Mesenchymal stem cell (in vitro differentiated cells and primary cell): ENCODE data around the gene RTN4IP1.

Source experiments
- DNase-seq: peaks from one replicate; pipeline ENCODE4 v3.0.0-alpha.2; 2013
- H2AFZ ChIP-seq: one replicate; pipeline ENCODE4 v1.6.1; 2013; ENCODE audit warnings: low read depth, mild to moderate bottlenecking, control low read depth, inconsistent platforms, low read length, moderate library complexity
- H2AK5ac ChIP-seq: 2 replicates; pipeline ENCODE4 v1.6.1; 2013; ENCODE audit warnings: low read length, moderate library complexity, mild to moderate bottlenecking, inconsistent platforms; ENCODE audit not compliant: severe bottlenecking
- H2BK120ac ChIP-seq: one replicate; pipeline ENCODE4 v1.6.1; 2013; ENCODE audit warnings: low read depth, mild to moderate bottlenecking, inconsistent platforms, low read length, moderate library complexity
- H2BK12ac ChIP-seq, 2 experiments: one replicate each; pipeline ENCODE4 v1.6.1; 2013; ENCODE audit warnings: inconsistent platforms in 2 of 2, low read length in 2 of 2, mild to moderate bottlenecking in 2 of 2, moderate library complexity in 2 of 2, control low read depth in 1 of 2
- H2BK15ac ChIP-seq: one replicate; pipeline ENCODE4 v1.6.1; 2013; ENCODE audit warnings: mild to moderate bottlenecking, low read depth, inconsistent platforms; ENCODE audit not compliant: poor library complexity, severe bottlenecking
- H2BK5ac ChIP-seq: 2 replicates; pipeline ENCODE4 v1.6.1; 2013; ENCODE audit warnings: low read depth, mild to moderate bottlenecking, low read length, control low read depth, inconsistent platforms; ENCODE audit not compliant: poor library complexity, severe bottlenecking
- H3K14ac ChIP-seq, 2 experiments: one replicate each; pipeline ENCODE4 v1.6.1; 2013; ENCODE audit warnings: inconsistent platforms in 2 of 2, low read length in 2 of 2, control low read depth in 1 of 2, mild to moderate bottlenecking in 1 of 2, moderate library complexity in 1 of 2
- H3K18ac ChIP-seq, 2 experiments: one replicate each; pipeline ENCODE4 v1.6.1; 2013; ENCODE audit warnings: inconsistent platforms in 2 of 2, low read length in 2 of 2, control low read depth in 1 of 2, low read depth in 1 of 2, mild to moderate bottlenecking in 1 of 2
- H3K23ac ChIP-seq, 2 experiments: one replicate each; pipeline ENCODE4 v1.6.1; 2013; ENCODE audit warnings: inconsistent platforms in 2 of 2, low read length in 2 of 2, mild to moderate bottlenecking in 2 of 2, moderate library complexity in 2 of 2, control low read depth in 1 of 2
- H3K27ac ChIP-seq: 2 replicates; pipeline ENCODE4 v1.5.1; 2013; ENCODE audit warnings: mild to moderate bottlenecking, moderate library complexity, low read length, control low read depth, inconsistent platforms; ENCODE audit not compliant: poor library complexity, severe bottlenecking
- H3K27me3 ChIP-seq, 2 experiments: 2 replicates each; pipeline versions ENCODE4 v1.6.1 to v1.7.0; 2013; ENCODE audit warnings: low read length in 2 of 2, mild to moderate bottlenecking in 2 of 2, moderate library complexity in 2 of 2, control low read depth in 1 of 2, inconsistent platforms in 1 of 2; ENCODE audit not compliant: control insufficient read depth in 1 of 2, insufficient read depth in 1 of 2
- H3K36me3 ChIP-seq, 2 experiments: 2 replicates each; pipeline versions ENCODE4 v1.6.1 to v1.7.0; 2013; ENCODE audit warnings: low read length in 2 of 2, control low read depth in 1 of 2, inconsistent platforms in 1 of 2, low read depth in 1 of 2, mild to moderate bottlenecking in 1 of 2; ENCODE audit not compliant: insufficient read depth in 2 of 2, control insufficient read depth in 1 of 2
- H3K4ac ChIP-seq, 2 experiments: one replicate each; pipeline ENCODE4 v1.6.1; 2013; ENCODE audit warnings: inconsistent platforms in 2 of 2, low read length in 2 of 2, mild to moderate bottlenecking in 2 of 2, moderate library complexity in 2 of 2, control low read depth in 1 of 2, low read depth in 1 of 2
- H3K4me1 ChIP-seq: 2 replicates; pipeline ENCODE4 v1.6.1; 2013; ENCODE audit warnings: low read depth, low read length, control low read depth; ENCODE audit not compliant: control insufficient read depth, insufficient read depth
- H3K4me2 ChIP-seq: 2 replicates; pipeline ENCODE4 v1.6.1; 2013; ENCODE audit warnings: low read length, mild to moderate bottlenecking, inconsistent platforms; ENCODE audit not compliant: poor library complexity, severe bottlenecking
- H3K4me3 ChIP-seq, 2 experiments: 2 replicates each; pipeline versions ENCODE4 v1.5.1 to v1.7.0; 2013; ENCODE audit warnings: low read length in 2 of 2, mild to moderate bottlenecking in 2 of 2, control low read depth in 1 of 2, low read depth in 1 of 2; ENCODE audit not compliant: insufficient read depth in 1 of 2
- H3K79me1 ChIP-seq: replicated peaks from 2 replicates; pipeline ENCODE4 v1.6.1; 2013; ENCODE audit warnings: mild to moderate bottlenecking, control low read depth, low read length, inconsistent platforms; ENCODE audit not compliant: poor library complexity, severe bottlenecking
- H3K9ac ChIP-seq: 2 replicates; pipeline ENCODE4 v1.7.0; 2013; ENCODE audit warnings: mild to moderate bottlenecking, low read length, moderate library complexity
- H3K9me3 ChIP-seq: 2 replicates; pipeline ENCODE4 v1.7.0; 2013; ENCODE audit warnings: mild to moderate bottlenecking, low read length; ENCODE audit not compliant: control insufficient read depth
- H4K8ac ChIP-seq: one replicate; pipeline ENCODE4 v1.6.1; 2013; ENCODE audit warnings: inconsistent platforms, mild to moderate bottlenecking, low read length, moderate library complexity
- H4K91ac ChIP-seq: one replicate; pipeline ENCODE4 v1.6.1; 2013; ENCODE audit warnings: mild to moderate bottlenecking, low read length, inconsistent platforms
- WGBS: methylation state at CpG from one replicate; pipeline ENCODE4 v1.1.7; 2013; ENCODE audit warnings: mixed read lengths; 5-methylcytosine and 5-hydroxymethylcytosine counted together

RTN4IP1 gene

DNA sequence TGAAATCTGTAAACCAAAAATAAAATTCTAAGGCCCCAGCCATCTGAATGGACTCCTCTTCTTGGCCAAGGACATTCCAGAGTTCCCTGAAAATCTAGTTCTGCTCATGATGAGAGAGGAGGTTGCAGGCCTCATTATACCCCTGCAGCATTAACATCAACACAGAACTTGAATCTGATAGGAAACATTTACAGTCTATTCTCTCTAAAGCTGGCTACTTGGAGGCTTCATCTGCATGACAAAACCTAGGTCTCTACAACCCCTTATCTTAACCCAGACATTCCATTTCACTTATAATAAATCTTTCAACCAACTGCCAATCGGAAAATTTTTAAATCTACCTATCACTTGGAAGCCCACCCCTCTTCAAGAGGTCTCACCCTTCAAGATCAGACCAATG, 15.7 kb downstream of the RTN4IP1 start:
- Histone ChIP-seq H2AFZ (no peak overlapping the region), H4K91ac (no peak overlapping the region)

DNA sequence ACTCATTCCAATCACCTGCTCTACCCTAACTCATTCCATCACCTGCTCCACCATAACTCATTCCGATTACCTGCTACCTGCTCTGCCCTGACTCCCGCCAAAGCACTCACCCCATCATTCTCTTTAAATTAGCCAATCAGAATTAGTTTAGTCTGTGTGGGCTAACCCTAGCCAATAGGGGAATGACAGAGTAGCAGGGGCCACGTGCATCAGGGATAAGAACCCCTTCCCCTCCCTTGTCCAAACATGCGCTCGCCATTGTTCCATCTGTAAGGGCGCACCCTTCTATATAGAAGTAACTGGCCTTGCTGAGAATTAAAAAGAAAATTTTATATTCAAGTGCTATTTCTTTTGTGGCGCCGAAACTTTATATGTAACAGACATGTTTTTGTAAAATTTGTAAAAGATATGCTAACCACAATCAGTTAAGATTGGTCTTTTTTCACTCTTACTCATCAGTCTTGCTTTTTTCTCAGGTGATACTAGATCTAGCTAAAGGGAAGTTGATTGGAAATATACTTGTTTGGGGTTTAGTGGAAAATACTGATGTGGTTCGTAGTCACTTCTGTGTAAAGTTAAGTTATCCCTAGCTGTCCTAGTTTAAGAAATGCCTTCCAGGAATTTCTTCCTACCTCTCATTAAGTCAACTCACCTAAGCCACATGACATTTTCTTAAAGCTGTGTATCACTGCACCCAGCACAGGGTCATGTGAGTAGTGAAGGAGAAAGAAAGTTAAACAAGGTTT, 16.5 kb downstream of the RTN4IP1 start:
- Histone ChIP-seq H2BK120ac (no peak overlapping the region), H3K23ac (no peak overlapping the region), H3K4me2 (no peak overlapping the region), H2AFZ (no peak overlapping the region), H2BK12ac (no peak overlapping the region), H3K27me3 (no peaks in the 10 kb centered on the region), H3K4me1 (no peaks in the 10 kb centered on the region), H3K9ac (no peak overlapping the region), H4K91ac (no peak overlapping the region), H3K14ac (no peak overlapping the region), H3K4me3 (no peak overlapping the region), H3K4ac (no peak overlapping the region), H3K36me3 (peaks cover 0 to 2% of the 10 kb centered on the region in 2 experiments), H3K9me3 (no peaks in the 10 kb centered on the region), H3K27ac (no peak overlapping the region), H2BK15ac (no peak overlapping the region), H4K8ac (no peak overlapping the region), H3K18ac (no peak overlapping the region), H2BK5ac (no peak overlapping the region), H2AK5ac (no peak overlapping the region), H3K79me1 (peaks cover 3% of the 10 kb centered on the region)
- DNase-seq, result no peak
- 82% methylated on average over 3 of the region's 9 CpGs for WGBS

More for the DNA sequence above, 15.7 kb downstream of the RTN4IP1 start:
- peaks cover 3% of the 10 kb centered on the region for H3K79me1 ChIP-seq
- no peak overlapping the region for H2AK5ac ChIP-seq
- H3K4ac ChIP-seq, result no peak overlapping the region
- H4K8ac ChIP-seq, result no peak overlapping the region
- H3K4me2 ChIP-seq, result no peak overlapping the region
- H3K36me3 ChIP-seq, result peaks cover 0 to 7% of the 10 kb centered on the region in 2 experiments
- H2BK12ac ChIP-seq, result no peak overlapping the region
- no CpG with 5 or more reads among the region's 1 CpG for WGBS
- H3K9me3 ChIP-seq, result no peaks in the 10 kb centered on the region
- H3K23ac ChIP-seq, result no peak overlapping the region
- H2BK5ac ChIP-seq, result no peak overlapping the region
- no peak for DNase-seq
- H3K4me3 ChIP-seq, result no peak overlapping the region
- no peak overlapping the region for H3K27ac ChIP-seq
- H2BK120ac ChIP-seq, result no peak overlapping the region
- H3K27me3 ChIP-seq, result no peaks in the 10 kb centered on the region
- H3K4me1 ChIP-seq, result no peaks in the 10 kb centered on the region
- no peak overlapping the region for H3K18ac ChIP-seq
- no peak overlapping the region for H2BK15ac ChIP-seq
- no peak overlapping the region for H3K14ac ChIP-seq
- no peak overlapping the region for H3K9ac ChIP-seq

- no peaks in the 10 kb centered on the region for H3K9me3 ChIP-seq
- no peak overlapping the region for H3K14ac ChIP-seq
- H4K91ac ChIP-seq, result no peak overlapping the region
- H4K8ac ChIP-seq, result no peak overlapping the region
- peaks cover 0 to 2% of the 10 kb centered on the region in 2 experiments for H3K36me3 ChIP-seq
- H3K23ac ChIP-seq, result no peak overlapping the region
- H2BK12ac ChIP-seq, result no peak overlapping the region
- H2BK15ac ChIP-seq, result no peak overlapping the region
- H3K9ac ChIP-seq, result no peak overlapping the region
- no peak overlapping the region for H3K4me2 ChIP-seq
- H3K27me3 ChIP-seq, result no peaks in the 10 kb centered on the region
- H2BK120ac ChIP-seq, result no peak overlapping the region
- H3K4me3 ChIP-seq, result no peak overlapping the region
- H2BK5ac ChIP-seq, result no peak overlapping the region
- H3K79me1 ChIP-seq, result peaks cover 2% of the 10 kb centered on the region
- H2AFZ ChIP-seq, result no peak overlapping the region
- DNase-seq, result no peak
- H3K4ac ChIP-seq, result no peak overlapping the region
- H3K27ac ChIP-seq, result no peak overlapping the region
- no peak overlapping the region for H2AK5ac ChIP-seq
- no peak overlapping the region for H3K18ac ChIP-seq
- WGBS, result 87% methylated on average over 1 of the region's 2 CpGs
- no peaks in the 10 kb centered on the region for H3K4me1 ChIP-seq
Observed at GRCh38 chr6:106611030-106611429, 18.3 kb downstream of the RTN4IP1 start.

GRCh38 chr6:106609699-106610098, 19.6 kb downstream of the RTN4IP1 start:
- no peak overlapping the region for H3K9ac ChIP-seq
- H3K36me3 ChIP-seq, result peaks cover 0 to 2% of the 10 kb centered on the region in 2 experiments
- H3K18ac ChIP-seq, result no peak overlapping the region
- no peak overlapping the region for H3K4me2 ChIP-seq
- H2BK12ac ChIP-seq, result no peak overlapping the region
- no peak overlapping the region for H3K4ac ChIP-seq
- no peak overlapping the region for H4K8ac ChIP-seq
- no peak overlapping the region for H2AK5ac ChIP-seq
- H3K14ac ChIP-seq, result no peak overlapping the region
- peaks cover 4% of the 10 kb centered on the region for H3K79me1 ChIP-seq
- no peak overlapping the region for H3K4me3 ChIP-seq
- WGBS, result 71% methylated on average over 6 of the region's 6 CpGs
- H3K23ac ChIP-seq, result no peak overlapping the region
- no peak overlapping the region for H3K27ac ChIP-seq
- no peaks in the 10 kb centered on the region for H3K9me3 ChIP-seq
- no peak overlapping the region for H2BK120ac ChIP-seq
- H3K27me3 ChIP-seq, result no peaks in the 10 kb centered on the region
- H2BK5ac ChIP-seq, result no peak overlapping the region
- H4K91ac ChIP-seq, result no peak overlapping the region
- DNase-seq, result no peak
- no peak overlapping the region for H2AFZ ChIP-seq
- H3K4me1 ChIP-seq, result no peaks in the 10 kb centered on the region
- H2BK15ac ChIP-seq, result no peak overlapping the region
